Central memory CD4-positive, alpha-beta T cell (primary cell): Measurements from ENCODE around the gene HTT.
A peak's percentile ranks its signal among the peaks of the same experiment; 100 is the strongest.
"Not testable (repeated sequence)": the region's sequence is repeated elsewhere in the genome, so short reads cannot be mapped to it uniquely, and the experiment has no call there.

Source experiments
- DNase-seq: peaks from one replicate; pipeline ENCODE4 v3.0.0; 2022

Gene HTT

GRCh38 chr4:3046623-3047022 lies 27.9 kb upstream of the HTT start:
- DNase-seq = no peak

- peak; percentile 80 for DNase-seq
Measured at GRCh38 chr4:3047464-3048286, 26.8 kb upstream of the HTT start.

GRCh38 chr4:3051141-3051897 lies 23.2 kb upstream of the HTT start:
- not testable (repeated sequence) for DNase-seq

GRCh38 chr4:3054169-3054759 lies 20.2 kb upstream of the HTT start:
- no peak for DNase-seq

- no peak for DNase-seq
Measured at GRCh38 chr4:3059943-3060342, 14.5 kb upstream of the HTT start.

- no peak for DNase-seq
Measured at GRCh38 chr4:3060946-3061345, 13.5 kb upstream of the HTT start.

GRCh38 chr4:3062471-3062870 lies 12.0 kb upstream of the HTT start:
- no peak for DNase-seq

GRCh38 chr4:3065551-3065950 lies 8.9 kb upstream of the HTT start:
- DNase-seq = no peak

- DNase-seq = no peak
Measured at GRCh38 chr4:3066836-3067400, 7.6 kb upstream of the HTT start.

- no peak for DNase-seq
Measured at GRCh38 chr4:3067473-3068001, 6.9 kb upstream of the HTT start.

GRCh38 chr4:3069661-3070199 lies 4.8 kb upstream of the HTT start:
- DNase-seq = no peak

GRCh38 chr4:3070709-3071500 lies 3.6 kb upstream of the HTT start:
- no peak for DNase-seq

GRCh38 chr4:3071811-3072210 lies 2.7 kb upstream of the HTT start:
- DNase-seq = no peak

- DNase-seq = no peak
Measured at GRCh38 chr4:3073158-3074077, 1.1 kb upstream of the HTT start.

GRCh38 chr4:3074846-3075651 lies 568 bp downstream of the HTT start:
- peak; percentile 29 for DNase-seq

GRCh38 chr4:3075652-3075981 lies 1.1 kb downstream of the HTT start:
- no peak for DNase-seq

- no peak for DNase-seq
Measured at GRCh38 chr4:3077796-3078195, 3.3 kb downstream of the HTT start.

- no peak for DNase-seq
Measured at GRCh38 chr4:3079694-3080123, 5.2 kb downstream of the HTT start.

GRCh38 chr4:3082925-3083515 lies 8.5 kb downstream of the HTT start:
- no peak for DNase-seq

GRCh38 chr4:3083732-3084131 lies 9.3 kb downstream of the HTT start:
- DNase-seq = no peak
